ENCODE results near the gene TESPA1.
A peak's percentile ranks its signal among the peaks of the same experiment; 100 is the strongest.
"Not testable (repeated sequence)": the region's sequence is repeated elsewhere in the genome, so short reads cannot be mapped to it uniquely, and the experiment has no call there.

TESPA1 gene, protein sequence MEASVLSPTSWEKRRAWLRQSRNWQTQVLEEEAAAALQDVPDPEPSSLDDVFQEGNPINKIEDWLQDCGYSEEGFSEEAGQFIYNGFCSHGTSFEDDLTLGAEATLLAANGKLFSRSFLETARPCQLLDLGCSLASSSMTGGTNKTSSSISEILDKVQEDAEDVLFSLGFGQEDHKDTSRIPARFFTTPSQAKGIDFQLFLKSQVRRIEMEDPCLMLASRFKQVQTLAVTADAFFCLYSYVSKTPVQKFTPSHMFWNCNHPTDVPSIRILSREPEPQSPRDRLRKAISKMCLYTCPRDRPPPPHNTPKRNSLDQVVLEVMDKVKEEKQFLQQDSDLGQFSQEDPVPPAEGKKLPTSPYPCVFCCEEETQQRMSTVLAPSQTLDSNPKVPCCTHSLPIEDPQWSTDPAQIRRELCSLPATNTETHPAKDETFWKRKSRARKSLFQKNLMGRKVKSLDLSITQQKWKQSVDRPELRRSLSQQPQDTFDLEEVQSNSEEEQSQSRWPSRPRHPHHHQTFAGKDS

DNA sequence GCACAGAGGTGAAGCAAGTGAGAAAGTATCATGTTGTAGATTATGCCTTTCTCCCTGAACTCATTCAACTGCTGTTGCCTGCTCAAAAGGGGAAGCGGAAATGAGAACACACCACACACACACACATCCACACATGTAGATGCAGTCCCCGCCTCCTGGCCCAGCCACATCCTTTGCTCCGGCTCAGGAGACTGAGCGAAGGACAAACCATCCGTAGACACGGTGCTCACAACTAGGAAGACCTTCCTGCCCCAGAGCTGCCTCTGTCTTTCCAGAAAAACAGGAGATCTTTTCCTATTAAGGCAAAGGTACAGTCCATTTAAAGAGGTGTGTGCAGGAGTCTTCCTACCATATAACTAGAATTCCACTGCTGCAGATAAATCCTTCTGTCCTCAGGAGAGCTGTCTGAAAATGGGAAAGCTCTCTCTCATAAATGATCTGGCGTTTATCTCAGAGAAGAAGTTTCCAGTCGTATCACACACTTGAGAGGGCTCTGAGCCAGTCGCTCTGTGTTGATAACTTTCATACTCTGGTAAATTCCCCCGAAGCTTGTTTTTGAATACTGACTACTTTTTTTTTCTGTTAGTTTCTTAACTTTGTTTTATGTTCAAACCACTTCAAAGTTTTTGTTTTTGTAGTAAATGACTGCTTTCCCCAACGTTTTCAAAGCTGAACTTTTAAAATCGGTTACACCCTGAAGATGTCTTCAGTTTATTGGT is at the start of gene TESPA1:
Gene TESPA1, minus strand, starts transcription at position 105 of the 719 bp plus-strand sequence. CDS start 10,200 bp downstream, outside the sequence.
- DNase-seq: no peak

DNA sequence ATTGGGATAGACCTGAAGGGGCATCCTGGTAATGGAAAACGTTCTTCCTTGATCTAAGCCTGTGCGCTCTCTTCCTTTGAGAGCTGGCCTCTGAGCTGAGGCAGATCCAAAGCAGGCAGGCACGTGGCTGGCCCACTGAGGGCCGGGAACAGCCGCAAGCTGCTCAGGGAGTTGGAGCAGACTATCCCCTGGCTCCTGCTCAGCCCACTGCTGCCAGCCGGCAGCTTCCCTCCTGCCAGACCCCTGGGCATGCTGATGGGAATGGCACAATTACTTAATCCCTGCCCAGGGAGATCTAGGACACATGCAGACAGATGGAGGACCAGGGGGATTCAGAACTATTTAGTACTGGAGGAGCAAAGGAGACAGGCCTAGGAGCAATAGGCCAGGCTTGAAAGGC is 49.7 kb upstream of the TESPA1 start:
- no peak for DNase-seq

DNA sequence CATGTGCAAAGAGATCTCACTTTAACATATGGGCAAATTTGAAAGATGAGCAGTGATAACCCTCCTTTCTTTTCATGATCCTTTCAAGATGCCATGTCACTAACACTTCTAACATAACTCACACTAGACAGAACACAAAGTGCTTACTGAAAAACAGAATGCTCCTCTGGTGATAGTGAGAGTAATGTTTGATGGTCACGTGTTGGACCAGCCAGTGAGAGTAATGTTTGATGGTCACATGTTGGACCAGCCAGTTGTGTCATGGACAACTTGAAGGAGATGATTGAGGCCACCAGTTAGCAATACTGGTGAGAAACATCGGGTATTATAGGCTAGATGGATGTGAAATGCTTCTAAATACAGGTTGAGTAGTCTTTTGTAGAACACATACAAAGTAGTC is 40.9 kb upstream of the TESPA1 start:
- no peak for DNase-seq

DNA sequence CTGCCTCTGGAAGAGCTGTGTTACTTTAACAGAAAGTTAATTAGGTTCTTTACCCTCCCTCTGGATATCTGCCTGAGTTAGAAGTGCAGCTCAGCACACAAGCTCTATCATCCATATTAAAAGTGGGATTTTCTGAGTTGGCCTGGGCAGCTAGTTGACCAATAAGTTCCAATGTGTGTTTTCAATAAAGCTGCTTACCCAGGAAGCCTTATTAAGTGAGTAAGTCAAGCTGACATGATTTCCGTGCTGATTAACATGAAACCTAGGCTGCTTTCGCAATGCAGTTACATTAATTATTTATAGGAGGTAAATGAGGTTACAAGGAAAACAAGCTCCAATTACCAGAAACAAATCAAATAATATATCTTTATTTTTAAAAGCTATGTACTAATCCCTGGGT is 40.0 kb upstream of the TESPA1 start:
- no peak for DNase-seq

DNA sequence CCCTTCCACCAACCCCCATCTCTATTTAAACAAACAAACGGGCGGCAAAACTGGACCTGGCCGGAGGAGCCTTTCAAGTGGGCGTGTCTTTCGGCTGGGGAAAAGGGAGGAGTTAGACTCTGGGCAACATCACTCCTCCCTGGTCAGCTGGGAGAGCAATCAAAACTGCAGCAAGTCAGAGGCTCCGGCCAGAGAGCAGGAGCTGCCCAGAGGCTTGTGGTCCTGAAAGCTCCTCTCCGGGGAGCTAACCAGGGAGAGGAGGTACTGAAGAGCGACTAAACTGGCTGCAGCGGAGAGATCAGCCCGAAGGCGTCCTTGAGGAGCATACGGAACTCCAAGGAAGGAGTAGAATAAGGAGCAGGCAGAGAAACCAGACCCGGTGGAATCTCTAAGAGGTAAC is 35.2 kb upstream of the TESPA1 start, which contains the start of gene NEUROD4:
Gene NEUROD4, plus strand, starts transcription at position 191 of the 400 bp plus-strand sequence. CDS start 6,466 bp downstream, outside the sequence.
- DNase-seq: no peak

DNA sequence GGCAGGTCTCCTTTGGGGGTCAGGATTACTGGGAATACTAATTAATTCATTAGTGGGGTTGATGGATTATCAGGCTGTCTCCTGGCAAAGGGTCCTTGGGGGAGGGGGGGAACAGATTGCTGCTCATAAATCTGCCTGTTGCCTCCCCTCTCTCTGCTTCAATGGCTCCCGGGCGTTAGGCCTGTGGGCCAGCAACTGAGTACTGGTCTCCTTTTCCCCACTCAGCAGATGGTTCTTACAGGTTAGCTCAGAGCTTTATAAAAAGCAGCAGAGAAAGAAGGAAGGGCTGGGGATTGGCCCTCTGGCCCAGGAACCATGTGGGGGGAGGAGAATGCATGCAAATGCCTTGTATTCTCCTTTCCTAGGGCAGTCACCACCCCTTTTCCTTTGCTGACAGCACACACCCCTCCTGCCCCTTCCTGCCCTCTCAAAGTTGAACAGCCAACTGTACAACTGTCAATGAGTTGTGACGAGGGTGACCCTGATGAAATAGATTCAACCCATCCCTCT is 32.9 kb upstream of the TESPA1 start:
- DNase-seq: no peak

DNA sequence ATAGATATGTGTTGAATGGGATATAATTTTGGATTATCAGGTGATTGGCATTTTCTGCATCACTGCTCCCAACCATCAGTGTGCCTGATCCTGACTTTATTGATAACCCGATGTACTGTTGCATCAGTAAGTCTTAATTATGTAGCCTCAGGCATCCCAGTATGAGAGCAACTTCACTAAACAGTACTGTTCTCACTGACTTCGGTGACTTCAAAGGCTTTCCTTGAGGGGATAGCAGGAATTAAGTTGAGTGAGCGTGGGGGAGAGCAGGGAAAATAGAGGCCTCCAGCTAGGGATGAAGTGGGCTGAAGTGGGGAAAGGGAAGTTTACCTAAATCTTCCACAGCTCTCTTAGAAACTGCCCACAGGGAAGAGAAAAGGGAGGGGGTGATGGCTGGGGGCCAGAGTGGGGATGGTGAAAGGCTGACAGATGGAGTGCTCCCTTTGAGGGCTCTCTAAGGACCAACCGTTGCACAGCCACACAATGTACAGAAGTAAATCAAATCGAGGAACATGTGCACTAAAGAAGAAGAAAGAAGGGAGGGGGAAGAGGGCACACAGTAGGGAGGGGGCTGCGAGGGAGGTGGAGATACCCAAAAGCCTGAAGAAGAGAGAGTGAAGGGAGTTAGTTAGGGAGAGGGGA is 24.5 kb upstream of the TESPA1 start:
- no peak for DNase-seq

DNA sequence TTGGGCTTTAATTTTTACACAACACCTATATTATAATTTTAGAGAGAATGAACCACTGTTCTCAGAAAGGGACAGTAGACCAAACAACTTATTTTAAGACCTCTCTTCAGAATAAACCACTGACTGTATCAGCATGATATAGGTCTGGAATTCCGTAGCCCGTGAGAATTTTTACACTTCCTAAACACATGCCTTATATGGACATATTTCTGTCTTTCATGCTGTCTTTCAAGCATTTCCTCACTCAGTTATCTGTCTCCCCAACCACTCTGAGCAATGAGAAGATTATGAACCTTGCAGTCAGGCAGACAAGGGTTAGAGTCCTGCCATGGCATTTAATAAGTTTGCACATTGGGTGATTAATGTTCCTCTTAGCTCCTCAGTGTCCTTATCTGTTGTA is 17.8 kb upstream of the TESPA1 start:
- no peak for DNase-seq

DNA sequence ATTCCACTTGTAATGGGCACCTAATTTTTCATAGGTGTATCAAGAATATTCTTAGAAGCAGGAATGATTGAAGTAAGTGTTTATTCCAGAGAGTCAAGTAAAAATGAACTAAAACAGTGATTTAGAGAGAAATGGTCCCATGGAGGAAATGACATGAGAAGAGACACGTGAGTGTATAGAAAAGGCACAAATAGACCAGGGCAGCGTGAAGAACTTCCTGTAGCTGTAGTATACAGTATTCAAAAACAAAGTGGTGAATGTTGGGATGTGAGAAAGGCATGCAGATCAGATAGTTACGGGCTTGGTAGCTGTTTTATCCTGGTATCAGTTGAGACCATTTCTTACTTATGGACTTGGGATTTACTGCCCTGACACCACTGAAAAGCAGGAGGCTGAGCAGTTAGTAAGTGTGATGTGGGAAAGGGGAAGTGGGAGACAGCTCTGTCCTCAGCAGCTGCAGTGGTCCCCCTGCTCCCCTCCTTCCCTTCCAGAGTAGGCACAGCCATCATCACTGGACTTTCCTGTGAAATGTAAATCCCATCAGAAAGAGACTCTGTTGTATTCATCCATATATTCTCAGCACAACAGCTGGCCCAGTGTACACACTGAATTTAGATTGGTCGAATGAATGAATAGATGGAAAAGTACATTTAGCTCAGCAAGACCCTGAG is 16.8 kb upstream of the TESPA1 start:
- no peak for DNase-seq

DNA sequence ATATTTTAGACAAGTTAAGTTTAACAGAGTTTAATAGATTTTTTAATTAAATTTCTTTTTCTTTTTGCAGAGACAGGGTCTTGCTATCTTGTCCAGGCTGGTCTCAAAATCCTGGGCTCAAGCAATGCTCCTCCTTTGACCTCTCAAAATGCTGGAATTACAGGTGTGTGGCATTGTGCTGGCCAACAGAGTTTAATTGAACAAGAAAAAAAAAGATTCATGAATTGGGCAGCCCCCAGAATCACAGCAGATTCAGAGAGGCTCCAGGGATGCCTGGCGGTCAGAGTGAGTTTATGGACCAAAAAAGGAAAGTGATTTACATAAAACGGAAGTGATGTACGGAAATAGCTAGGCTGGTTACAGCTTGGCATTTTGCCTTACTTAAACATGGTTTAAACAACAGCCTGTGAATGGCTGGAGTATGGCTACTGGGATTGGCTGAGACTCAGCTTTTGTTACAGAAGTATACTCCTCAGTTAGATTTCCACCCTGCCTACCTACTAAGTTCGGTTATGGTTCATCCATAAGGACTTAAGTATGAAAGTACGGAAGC is 14.5 kb upstream of the TESPA1 start:
- no peak for DNase-seq

DNA sequence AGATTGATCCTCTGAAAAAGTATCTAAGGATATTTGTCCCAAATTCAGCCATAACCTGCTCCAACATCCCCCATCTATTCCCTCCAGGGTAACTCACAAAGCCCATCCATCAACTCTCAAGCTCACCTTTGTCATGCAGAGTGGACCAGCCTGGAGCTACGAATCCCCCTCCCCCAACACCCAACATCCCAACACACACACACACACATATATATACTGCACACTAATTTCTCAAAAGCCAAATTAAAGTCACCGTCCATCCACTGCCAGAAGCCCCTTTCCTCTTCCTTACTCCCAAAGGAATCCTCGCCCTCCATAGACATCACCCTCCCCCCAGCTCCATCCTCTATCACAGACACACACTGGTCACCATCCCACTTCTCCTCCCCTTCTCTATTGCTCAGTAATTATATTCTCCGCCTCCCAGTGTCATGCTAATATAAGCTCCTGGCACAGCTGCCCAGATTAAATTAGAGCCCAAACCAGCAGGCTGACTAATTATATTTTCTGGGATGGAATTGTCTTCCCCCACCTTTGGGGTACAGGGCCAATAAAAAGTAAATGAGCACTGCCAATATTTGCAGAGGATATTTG is 13.5 kb upstream of the TESPA1 start:
- DNase-seq: no peak

DNA sequence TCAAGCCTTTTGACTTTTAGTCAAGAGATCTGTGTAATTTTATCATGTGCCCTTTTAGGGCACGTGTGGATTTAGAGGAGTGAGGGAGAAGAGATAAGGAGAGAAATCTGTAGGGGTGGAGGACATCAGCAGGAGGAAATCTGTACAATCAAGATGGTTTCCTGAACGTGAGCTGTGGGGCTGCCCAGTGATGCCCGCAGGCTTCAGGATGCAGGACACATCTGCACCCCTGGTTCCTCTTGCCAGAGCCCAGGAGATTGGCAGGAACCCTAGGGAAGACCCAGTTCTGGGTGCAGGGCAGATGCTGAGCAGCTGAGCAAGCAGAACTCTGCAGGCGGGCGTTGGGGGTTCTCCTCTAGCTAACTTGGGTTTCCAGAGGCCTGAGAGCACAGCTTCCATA is 11.6 kb upstream of the TESPA1 start:
- no peak for DNase-seq

DNA sequence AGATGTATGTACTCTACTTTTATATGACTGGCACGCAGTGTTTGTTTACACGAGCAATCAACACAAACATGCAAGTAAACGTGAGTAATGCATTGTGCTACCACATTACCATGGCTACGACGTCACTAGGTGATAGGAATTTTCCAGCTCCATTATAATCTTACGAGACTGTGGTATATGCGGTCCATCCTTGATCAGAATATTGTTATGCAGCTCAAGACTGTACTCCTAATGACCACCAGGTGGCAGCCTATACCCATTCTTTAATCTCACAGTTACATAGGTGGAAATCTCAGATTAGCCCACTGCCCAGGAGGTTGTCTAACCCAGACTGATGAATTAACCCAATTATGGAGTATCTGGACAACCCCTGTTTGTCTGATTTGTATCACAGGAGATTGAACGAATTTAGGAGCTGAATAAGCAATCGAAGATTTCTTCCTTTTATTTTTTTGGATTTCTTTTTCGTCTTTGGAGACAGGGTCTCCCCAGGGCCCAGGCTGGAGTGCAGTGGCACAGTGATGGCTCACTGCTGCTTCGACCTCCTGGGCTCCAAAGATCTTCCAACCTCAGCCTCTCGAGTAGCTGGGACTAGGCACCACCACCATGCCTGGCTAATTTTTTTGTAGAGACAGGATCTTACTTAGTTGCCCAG is 8.7 kb upstream of the TESPA1 start:
- DNase-seq: peak; percentile 81

DNA sequence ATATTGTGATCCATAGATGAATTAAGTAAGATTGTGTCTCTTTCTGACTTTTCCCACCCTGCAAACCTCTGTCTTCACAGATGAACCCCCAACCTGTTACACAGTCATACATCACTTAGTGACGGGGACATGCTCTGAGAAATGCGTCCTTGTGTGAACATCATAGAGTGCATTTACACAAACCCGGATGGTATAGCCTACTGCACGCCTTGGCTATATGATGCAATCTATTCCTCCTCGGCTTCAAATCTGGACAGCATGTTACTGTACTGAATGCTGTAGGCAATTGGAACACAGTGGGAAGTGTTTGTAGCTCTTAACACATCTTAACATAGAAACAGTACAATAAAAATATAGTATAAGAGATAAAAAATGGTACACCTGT is 7.4 kb upstream of the TESPA1 start:
- no peak for DNase-seq

DNA sequence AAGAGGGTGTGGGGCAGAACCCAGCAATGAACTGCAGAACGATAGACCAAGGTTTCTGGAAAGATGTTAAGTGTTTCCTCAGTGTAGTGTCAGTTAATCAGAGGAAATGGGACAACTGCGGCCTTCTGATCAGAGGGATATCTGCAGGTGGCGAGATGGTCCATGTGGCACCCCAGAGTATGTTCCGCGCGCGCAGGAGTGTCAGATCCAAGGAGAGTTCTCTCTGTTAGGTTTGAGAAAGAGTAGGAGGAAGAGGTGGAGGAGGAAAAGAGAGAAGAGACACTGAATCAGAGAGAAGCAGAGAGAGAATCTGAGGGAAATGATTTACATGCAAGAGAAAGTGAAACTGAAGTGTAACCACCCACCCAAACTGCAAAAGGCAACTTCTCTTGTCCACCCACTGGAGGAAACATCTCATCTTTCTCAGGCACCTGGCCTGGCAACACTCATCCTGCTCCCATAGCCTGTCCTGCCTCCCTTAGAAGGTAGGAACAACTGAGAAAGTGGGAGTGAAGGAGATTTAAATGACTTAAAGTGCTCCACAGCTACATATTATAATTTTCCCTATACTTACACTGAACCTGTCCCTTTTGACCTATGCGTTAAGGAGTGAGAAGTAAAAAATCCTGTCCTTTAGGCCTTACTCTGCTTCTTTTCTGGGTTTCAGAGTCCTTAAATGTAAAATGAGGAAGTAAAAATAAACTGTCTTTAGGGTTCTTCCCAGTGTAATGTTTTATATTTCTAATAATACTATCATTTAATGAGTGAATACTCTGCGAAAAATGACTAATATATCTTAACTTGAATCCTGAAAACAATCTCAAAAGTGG is 6.8 kb upstream of the TESPA1 start:
- DNase-seq: no peak

DNA sequence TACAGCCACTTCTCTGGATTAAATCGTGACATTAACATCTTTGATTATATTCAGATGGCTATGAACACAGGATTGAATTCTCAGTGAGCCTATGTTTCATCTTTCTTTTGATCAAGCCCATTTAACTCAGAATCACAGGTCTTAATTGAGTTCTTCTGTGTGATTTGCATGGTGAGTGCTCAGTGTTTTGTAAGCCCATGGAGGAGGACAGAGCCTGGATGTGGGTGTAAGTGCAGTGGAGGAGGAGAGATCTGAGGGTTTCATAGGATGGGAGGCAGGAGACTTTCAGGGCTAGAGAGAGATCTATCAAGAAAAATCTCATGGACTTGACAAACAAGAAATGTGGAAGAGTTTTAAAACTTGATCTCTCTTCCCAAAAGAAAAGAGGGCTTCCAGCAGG is 5.3 kb upstream of the TESPA1 start:
- DNase-seq: no peak

DNA sequence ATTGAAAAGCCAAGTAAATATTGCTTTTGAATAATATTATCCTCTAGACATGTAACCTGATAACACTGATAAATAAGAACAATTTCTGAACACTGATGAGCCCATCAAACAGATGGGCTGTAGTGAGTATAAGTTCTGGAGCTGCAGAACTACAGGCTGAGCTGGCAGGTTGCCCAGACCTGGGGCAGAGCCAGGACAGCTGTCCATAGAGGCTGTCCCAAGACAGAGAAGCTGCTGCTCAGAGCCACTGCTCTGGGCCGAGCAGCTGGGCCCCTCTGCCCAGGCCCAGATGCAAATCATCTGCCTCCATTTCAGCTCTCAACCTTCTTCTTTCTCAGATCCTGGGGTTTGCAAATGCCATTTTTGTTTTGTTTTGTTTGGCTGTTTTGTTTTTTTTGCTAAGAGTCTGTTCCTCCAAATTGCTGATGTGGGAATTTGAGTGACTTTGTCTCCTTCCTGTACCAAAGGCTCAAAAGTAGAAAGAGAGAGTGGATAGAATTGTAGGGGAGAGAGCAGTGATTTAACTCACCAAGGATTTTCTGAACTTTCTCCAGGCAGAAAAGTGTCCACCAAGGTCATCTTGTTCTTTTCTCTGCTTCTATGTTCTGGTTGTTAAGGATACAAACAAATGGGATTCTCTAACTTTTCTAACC is 4.0 kb upstream of the TESPA1 start:
- no peak for DNase-seq

DNA sequence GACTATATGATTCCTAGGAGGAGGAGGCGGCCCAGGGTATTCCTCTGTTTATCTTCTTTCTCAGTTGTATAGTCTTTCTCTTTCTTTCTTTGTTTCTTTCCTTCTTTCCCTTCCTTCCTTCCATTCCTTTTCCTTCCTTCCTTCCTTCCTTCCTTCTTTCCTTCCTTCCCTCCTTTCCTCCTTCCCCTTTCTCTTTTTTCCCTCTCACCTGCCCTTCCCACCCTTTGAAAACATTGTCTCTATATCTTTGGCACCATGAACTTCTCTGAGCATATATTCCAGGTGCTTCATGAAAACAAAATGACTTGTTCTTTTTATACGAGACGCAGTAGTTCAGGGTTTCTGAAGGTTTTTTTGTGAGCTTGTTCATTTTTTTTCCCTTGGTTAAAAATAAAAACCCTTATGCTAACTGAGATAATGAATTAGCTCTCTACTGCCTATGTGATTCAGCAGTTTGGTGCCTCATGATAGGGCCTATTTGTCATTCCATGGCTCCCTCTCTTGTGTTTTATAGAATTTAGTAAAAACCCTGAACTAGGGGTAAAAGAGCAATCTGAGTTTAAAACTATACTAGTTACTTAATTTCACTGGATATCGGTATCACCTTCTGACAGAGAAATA is 3.2 kb upstream of the TESPA1 start:
- DNase-seq: no peak

DNA sequence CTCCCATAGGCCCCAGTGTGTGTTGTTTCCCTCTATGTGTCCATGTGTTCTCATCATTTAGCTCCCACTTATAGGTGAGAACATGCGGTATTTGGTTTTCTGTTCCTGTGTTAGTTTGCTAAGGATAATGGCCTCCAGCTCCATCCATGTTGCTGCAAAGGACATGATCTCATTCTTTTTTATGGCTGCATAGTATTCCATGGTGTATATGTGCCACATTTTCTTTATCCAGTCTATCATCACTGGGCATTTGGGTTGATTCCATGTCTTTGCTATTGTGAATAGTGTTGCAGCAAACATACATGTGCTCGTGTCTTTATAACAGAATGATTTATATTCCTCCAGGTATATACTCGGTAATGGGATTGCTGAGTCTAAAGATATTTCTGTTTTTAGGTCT is 2.2 kb upstream of the TESPA1 start:
- DNase-seq: not testable (repeated sequence)

Data from NCI-H1417 treated with DMSO at 0.1 percent for 48 hours (cell line).